Measurements from ENCODE around the gene GAD2.

GAD2 gene

GRCh38 chr10:26220901-26221300 lies 4.3 kb downstream of the GAD2 start:
- no peak for DNase-seq (ENCODE audit: low read depth, low spot score)
- H3K27ac ChIP-seq, result no peak overlapping the region

- no peak for DNase-seq (ENCODE audit: low read depth, low spot score)
- no peak overlapping the region for H3K27ac ChIP-seq
Observed at GRCh38 chr10:26221541-26221940, 5.0 kb downstream of the GAD2 start.

GRCh38 chr10:26222563-26222962 lies 6.0 kb downstream of the GAD2 start:
- no peak for DNase-seq (ENCODE audit: low read depth, low spot score)

GRCh38 chr10:26225322-26225721 lies 8.7 kb downstream of the GAD2 start:
- no peak overlapping the region for H3K27ac ChIP-seq
- no peak for DNase-seq (ENCODE audit: low read depth, low spot score)

More at GRCh38 chr10:26222563-26222962, 6.0 kb downstream of the GAD2 start:
- no peak overlapping the region for H3K27ac ChIP-seq

GRCh38 chr10:26227786-26228185 lies 11.2 kb downstream of the GAD2 start:
- no peak for DNase-seq (ENCODE audit: low read depth, low spot score)
- H3K27ac ChIP-seq, result no peak overlapping the region

- H3K27ac ChIP-seq, result no peak overlapping the region
- DNase-seq (ENCODE audit: low read depth, low spot score), result no peak
Observed at GRCh38 chr10:26232174-26232573, 15.6 kb downstream of the GAD2 start.

GRCh38 chr10:26235761-26236160 lies 19.2 kb downstream of the GAD2 start:
- no peak overlapping the region for H3K27ac ChIP-seq
- DNase-seq (ENCODE audit: low read depth, low spot score), result no peak

DNA sequence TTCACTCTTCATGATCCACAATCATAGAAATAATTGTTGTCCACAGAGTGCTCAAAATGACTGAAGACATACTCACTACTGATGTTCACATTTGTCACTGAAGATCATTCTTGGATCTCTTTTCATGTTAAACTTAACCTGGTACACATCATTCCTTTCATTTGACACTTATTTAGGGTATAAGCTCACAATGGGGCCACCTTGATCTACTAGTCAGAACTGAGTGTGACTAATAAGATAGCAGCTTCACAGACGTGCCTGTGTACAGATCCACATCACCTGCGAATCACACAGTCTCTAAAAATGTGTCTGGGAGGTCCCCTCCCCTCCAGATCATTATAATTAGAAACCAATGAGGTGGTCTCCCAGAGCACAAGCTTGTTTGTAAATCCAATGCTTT lies 21.8 kb downstream of the GAD2 start:
- no peak for DNase-seq (ENCODE audit: low read depth, low spot score)
- no peak overlapping the region for H3K27ac ChIP-seq

DNA sequence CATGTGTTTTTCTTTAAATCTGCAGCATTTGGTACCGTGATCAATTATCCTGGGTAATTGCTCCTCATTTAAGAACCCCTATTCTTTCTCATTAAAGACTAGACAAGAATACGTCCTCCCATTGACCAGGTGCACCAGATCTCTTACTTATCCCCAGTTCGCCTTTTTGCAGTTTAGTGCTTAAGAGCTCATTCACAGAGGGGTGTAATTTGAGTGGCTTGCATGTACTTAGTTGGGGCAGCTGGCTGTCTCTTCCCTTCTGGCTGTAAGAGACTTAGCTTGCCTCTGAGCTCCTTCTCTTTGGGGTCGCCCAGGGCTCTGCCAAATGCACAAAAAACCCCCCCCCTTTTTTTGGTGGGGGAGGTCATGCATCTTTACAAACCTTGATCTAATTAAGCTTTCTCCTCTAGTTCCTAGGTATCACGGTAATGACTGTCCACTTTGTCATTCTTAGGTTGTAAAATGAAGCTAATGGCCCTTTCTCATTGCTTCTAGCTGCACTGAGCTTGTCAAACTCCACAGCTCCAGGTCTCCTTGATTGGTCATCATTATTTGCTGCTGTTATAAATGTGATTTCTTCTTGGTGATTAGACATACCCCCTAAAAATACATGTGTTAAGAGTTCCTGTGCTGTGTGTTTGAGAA lies 26.3 kb downstream of the GAD2 start:
- no peak overlapping the region for H3K27ac ChIP-seq
- no peak for DNase-seq (ENCODE audit: low read depth, low spot score)

DNA sequence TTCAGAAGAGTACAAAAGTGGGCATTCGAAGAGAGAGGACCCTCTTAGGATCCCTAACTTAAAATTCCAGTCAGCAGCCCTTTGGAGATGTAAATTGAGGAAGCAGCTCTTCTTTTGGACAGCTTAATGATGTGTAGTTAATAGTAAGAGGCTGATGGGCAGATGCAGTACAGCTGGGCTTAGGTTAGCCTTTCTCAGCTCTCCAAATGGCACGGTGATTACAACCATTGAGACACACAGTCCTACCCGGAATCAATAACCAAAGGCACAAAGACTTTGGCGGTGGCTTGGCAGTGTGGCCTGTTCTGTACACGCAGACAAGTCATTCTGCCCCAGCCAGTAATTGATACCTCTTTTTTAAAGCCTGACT lies 26.8 kb downstream of the GAD2 start:
- no peak for DNase-seq (ENCODE audit: low read depth, low spot score)
- H3K27ac ChIP-seq, result no peak overlapping the region

DNA sequence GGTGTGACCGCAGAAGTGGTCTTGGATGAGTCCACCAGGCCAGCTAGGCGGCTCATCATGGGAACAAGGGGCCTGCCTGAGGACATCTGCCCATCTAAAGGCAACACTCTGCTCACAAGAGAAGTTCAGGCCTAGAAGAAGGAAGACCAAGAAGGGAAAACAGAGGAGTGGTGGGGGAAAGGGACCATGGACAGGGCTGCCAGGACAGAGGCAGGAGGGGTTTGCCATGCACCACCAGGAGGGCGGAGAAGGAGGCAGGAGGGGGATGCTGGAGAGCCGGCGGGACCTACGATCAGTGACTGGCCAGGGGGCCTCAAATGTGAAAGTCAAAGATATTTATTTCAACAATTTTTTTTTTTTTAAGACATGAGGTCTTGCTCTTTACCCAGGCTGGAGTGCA lies 33.1 kb downstream of the GAD2 start:
- no peak for DNase-seq (ENCODE audit: low read depth, low spot score)
- no peak overlapping the region for H3K27ac ChIP-seq

DNA sequence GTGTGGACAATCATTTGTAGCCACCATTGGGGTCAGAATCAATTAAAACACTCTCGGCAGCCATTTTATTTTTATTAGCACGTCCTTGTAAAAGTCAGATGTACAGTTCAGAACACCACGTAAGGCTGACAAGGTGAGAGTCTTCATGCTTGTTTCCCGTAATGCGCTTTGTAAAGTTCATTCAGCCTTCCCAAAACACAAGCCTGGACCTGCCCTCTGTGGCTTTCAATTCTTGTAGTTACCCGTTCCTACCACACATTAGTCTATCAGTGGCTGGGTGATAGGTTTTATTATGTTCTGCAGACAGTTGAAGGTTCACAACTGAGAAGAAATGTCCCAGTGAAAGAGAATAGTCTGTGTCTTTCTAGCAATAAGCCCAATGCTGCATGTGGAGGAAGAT lies 35.4 kb downstream of the GAD2 start:
- peak; percentile 16 for DNase-seq (ENCODE audit: low read depth, low spot score)
- no peak overlapping the region for H3K27ac ChIP-seq

GRCh38 chr10:26254616-26255015 lies 38.0 kb downstream of the GAD2 start:
- no peak overlapping the region for H3K27ac ChIP-seq
- no peak for DNase-seq (ENCODE audit: low read depth, low spot score)

- DNase-seq (ENCODE audit: low read depth, low spot score), result no peak
- no peak overlapping the region for H3K27ac ChIP-seq
Observed at GRCh38 chr10:26259341-26259740, 42.8 kb downstream of the GAD2 start.

GRCh38 chr10:26269754-26270153 lies 53.2 kb downstream of the GAD2 start:
- no peak for DNase-seq (ENCODE audit: low read depth, low spot score)
- no peak overlapping the region for H3K27ac ChIP-seq

- H3K27ac ChIP-seq, result no peak overlapping the region
- DNase-seq (ENCODE audit: low read depth, low spot score), result no peak
Observed at GRCh38 chr10:26274391-26274790, 57.8 kb downstream of the GAD2 start.

- no peak for DNase-seq (ENCODE audit: low read depth, low spot score)
Observed at GRCh38 chr10:26278295-26278694, 61.7 kb downstream of the GAD2 start.

DNA sequence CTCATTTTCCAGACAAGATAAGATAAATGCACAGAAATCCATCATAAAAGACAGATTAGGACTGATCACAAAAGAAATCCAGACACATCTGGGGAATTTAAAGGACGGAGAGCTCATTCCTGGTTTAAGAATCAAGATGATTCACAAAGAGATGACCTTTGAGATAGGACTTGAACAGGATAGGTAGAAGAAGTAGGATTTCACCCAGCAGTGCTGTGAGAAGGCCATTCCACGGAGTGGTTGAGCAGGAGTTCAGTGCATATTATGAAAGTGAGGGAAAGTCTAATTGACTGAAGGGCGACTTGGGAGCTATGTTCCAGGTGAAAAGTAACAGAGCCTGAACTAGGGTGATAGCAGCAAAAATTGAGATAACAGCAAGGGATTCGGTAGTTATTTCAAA lies 73.7 kb downstream of the GAD2 start:
- H3K27ac ChIP-seq, result no peak overlapping the region
- no peak for DNase-seq (ENCODE audit: low read depth, low spot score)

More at GRCh38 chr10:26278295-26278694, 61.7 kb downstream of the GAD2 start:
- no peak overlapping the region for H3K27ac ChIP-seq

GRCh38 chr10:26291721-26292480 lies 75.3 kb downstream of the GAD2 start:
- no peak for DNase-seq (ENCODE audit: low read depth, low spot score)
- H3K27ac ChIP-seq, result no peak overlapping the region

DNA sequence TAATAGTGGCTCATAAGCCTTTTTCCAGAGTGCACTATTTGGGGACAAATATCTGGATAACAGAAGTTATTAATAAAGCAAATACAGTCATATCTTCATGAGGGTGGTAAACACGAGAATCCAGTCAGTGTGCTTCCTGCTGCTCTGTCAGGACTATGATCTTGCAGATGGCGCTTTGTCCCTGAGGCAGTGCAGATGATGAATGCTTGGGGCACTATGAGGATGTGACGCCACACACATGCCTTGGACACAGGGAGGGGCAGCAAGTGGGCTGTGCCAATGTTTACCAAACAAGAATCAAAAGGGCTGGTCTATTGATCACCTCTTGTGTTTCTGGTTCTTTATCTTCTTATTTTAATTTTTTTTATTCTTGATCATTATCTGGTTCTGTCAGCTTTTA lies 79.8 kb downstream of the GAD2 start:
- no peak for DNase-seq (ENCODE audit: low read depth, low spot score)
- H3K27ac ChIP-seq, result no peak overlapping the region

DNA sequence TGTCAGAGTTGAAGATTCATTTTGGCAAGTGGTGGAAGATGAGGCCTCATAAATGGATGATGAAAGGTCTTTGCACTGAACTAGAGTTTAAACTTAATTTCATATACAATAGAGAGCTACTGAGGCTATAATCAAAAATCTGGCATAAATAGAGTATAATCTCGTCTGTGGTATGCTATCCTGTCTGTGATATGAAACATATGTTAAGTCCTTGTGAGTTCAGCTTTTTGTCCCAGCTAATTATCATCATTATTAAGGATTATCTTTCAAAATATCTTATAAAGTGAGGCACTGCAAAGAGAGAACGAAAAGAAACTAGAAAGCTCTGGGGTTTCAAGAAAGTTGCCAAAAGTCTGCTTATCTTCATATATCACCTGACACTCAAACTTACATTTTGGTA lies 83.4 kb downstream of the GAD2 start:
- DNase-seq (ENCODE audit: low read depth, low spot score), result no peak
- H3K27ac ChIP-seq, result no peak overlapping the region

- H3K27ac ChIP-seq, result no peak overlapping the region
- no peak for DNase-seq (ENCODE audit: low read depth, low spot score)
Observed at GRCh38 chr10:26303366-26303765, 86.8 kb downstream of the GAD2 start.
